OCI-LY1 (cell line): ENCODE results near the gene MOB3A.
"Not testable (repeated sequence)": the region's sequence is repeated elsewhere in the genome, so short reads cannot be mapped to it uniquely, and the experiment has no call there.

ENCODE experiments used
- H2AFZ ChIP-seq: fragments of 200-600 bp; sonication (generic), shearing (Covaris generic); 2 replicates; pipeline ENCODE4 v1.6.0; 2014; ENCODE audit warnings: antibody characterized with exemption, mild to moderate bottlenecking, low read length
- H3F3A ChIP-seq: fragments of 200-600 bp; sonication (generic), shearing (Covaris generic); 2 replicates; pipeline ENCODE4 v1.6.0; 2014; ENCODE audit warnings: mild to moderate bottlenecking, antibody characterized with exemption, low read length, moderate library complexity; ENCODE audit not compliant: insufficient read depth
- H3K27ac ChIP-seq: fragments of 200-600 bp; sonication (generic); 2 replicates; pipeline ENCODE4 v1.5.1; 2014; ENCODE audit warnings: low read length, mixed run types, mild to moderate bottlenecking, low read depth; ENCODE audit not compliant: poor library complexity, severe bottlenecking
- H3K27me3 ChIP-seq: fragments of 200-600 bp; sonication (generic); 2 replicates; pipeline ENCODE4 v1.6.0; 2014; ENCODE audit warnings: antibody characterized with exemption, mild to moderate bottlenecking, low read length, moderate library complexity; ENCODE audit not compliant: insufficient read depth
- H3K36me3 ChIP-seq: fragments of 200-600 bp; sonication (generic); 2 replicates; pipeline ENCODE4 v1.6.1; 2014; ENCODE audit warnings: mild to moderate bottlenecking, antibody characterized with exemption, low read length, moderate library complexity, mixed read lengths; ENCODE audit not compliant: insufficient read depth
- H3K4me1 ChIP-seq: fragments of 200-600 bp; sonication (generic); 2 replicates; pipeline ENCODE4 v1.5.1; 2014; ENCODE audit warnings: mild to moderate bottlenecking, low read length, moderate library complexity; ENCODE audit not compliant: insufficient read depth, severe bottlenecking
- H3K4me2 ChIP-seq: fragments of 200-600 bp; sonication (generic), shearing (Covaris generic); 2 replicates; pipeline ENCODE4 v1.6.1; 2014; ENCODE audit warnings: low read length
- H3K4me3 ChIP-seq: fragments of 200-600 bp; sonication (generic); 2 replicates; pipeline ENCODE4 v1.5.1; 2014; ENCODE audit warnings: low read length, low read depth, mild to moderate bottlenecking, mixed read lengths; ENCODE audit not compliant: poor library complexity, severe bottlenecking
- H3K79me2 ChIP-seq: fragments of 200-600 bp; shearing (Covaris generic); 2 replicates; pipeline ENCODE4 v1.6.1; 2016; ENCODE audit warnings: mixed run types, low read length, mixed read lengths; ENCODE audit not compliant: insufficient read depth
- H3K9ac ChIP-seq: fragments of 200-600 bp; sonication (generic), shearing (Covaris generic); 2 replicates; pipeline ENCODE4 v1.6.1; 2014; ENCODE audit warnings: mild to moderate bottlenecking, low read length, mixed read lengths
- H3K9me2 ChIP-seq: fragments of 200-600 bp; sonication (generic), shearing (Covaris generic); 2 replicates; pipeline ENCODE4 v1.6.1; 2014; ENCODE audit warnings: low read depth, mild to moderate bottlenecking, low read length, mixed read lengths
- H3K9me3 ChIP-seq: fragments of 200-600 bp; shearing (Covaris generic); 2 replicates; pipeline ENCODE4 v1.6.1; 2014; ENCODE audit warnings: low read length, mixed read lengths
- H4K20me1 ChIP-seq: fragments of 200-600 bp; sonication (generic), shearing (Covaris generic); 2 replicates; pipeline ENCODE4 v1.6.0; 2016; ENCODE audit warnings: mild to moderate bottlenecking, low read length; ENCODE audit not compliant: insufficient read depth
- CTCF ChIP-seq: fragments of 200-600 bp; sonication (generic), shearing (Covaris generic); IDR thresholded peaks from 2 replicates; pipeline ENCODE4 v1.5.1; 2017; ENCODE audit warnings: mild to moderate bottlenecking, antibody characterized with exemption, low read length, moderate library complexity, mixed read lengths
- EZH2 ChIP-seq: fragments of 200-600 bp; sonication (generic), shearing (Covaris generic); IDR thresholded peaks from 2 replicates; pipeline ENCODE4 v1.8.0; 2017; ENCODE audit warnings: borderline replicate concordance, mixed run types, mild to moderate bottlenecking, antibody characterized with exemption, low read length, moderate library complexity, mixed read lengths

MOB3A gene

GRCh38 chr19:2129892-2130770, 34.0 kb upstream of the MOB3A start:
- Histone ChIP-seq H3K27ac (no peak overlapping the region), H3K9ac (no peak overlapping the region), H3K79me2 (no peaks in the 10 kb centered on the region), H3F3A (no peaks in the 10 kb centered on the region), H3K9me2 (no peaks in the 10 kb centered on the region), H3K27me3 (no peaks in the 10 kb centered on the region), H2AFZ (no peak overlapping the region), H3K4me3 (no peak overlapping the region), H4K20me1 (no peaks in the 10 kb centered on the region), H3K36me3 (peaks cover 20% of the 10 kb centered on the region), H3K9me3 (no peaks in the 10 kb centered on the region), H3K4me2 (no peak overlapping the region), H3K4me1 (no peaks in the 10 kb centered on the region)
- TF ChIP-seq CTCF (no peak), EZH2 (no peak)

GRCh38 chr19:2129486-2129885, 33.4 kb upstream of the MOB3A start:
- Histone ChIP-seq H3K4me2 (no peak overlapping the region), H2AFZ (no peak overlapping the region), H3K4me3 (no peak overlapping the region), H3K27ac (no peak overlapping the region), H4K20me1 (no peaks in the 10 kb centered on the region), H3K36me3 (peaks cover 20% of the 10 kb centered on the region), H3K9me3 (no peaks in the 10 kb centered on the region), H3K9me2 (no peaks in the 10 kb centered on the region), H3F3A (no peaks in the 10 kb centered on the region), H3K27me3 (no peaks in the 10 kb centered on the region), H3K9ac (no peak overlapping the region), H3K4me1 (no peaks in the 10 kb centered on the region), H3K79me2 (no peaks in the 10 kb centered on the region)
- TF ChIP-seq CTCF (no peak), EZH2 (no peak)

DNA sequence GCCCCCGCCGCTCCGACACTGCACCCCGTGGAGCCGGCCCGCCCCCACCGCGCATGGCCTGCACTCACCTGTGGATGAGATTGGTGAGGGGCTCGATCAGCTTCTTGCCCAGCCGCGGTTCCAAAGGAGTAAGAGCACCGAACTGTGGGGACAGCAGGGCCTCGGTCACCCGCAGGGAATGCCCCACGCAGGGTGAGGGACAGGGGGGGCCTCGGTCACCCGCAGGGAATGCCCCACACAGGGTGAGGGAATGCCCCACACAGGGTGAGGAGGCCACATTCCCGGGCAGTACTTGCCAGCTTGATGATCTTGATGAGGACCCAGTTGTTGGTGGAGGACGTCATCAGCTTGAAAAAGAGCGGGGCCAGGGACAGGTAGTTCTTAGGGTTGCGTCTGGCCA, 32.9 kb upstream of the MOB3A start:
- TF ChIP-seq EZH2: no peak
- TF ChIP-seq CTCF: no peak
- H3K9ac ChIP-seq: no peak overlapping the region
- no peaks in the 10 kb centered on the region for H3K9me3 ChIP-seq
- H4K20me1 ChIP-seq: no peaks in the 10 kb centered on the region
- H3K4me3 ChIP-seq: no peak overlapping the region
- H3K27me3 ChIP-seq: no peaks in the 10 kb centered on the region
- H3K36me3 ChIP-seq: peaks cover 20% of the 10 kb centered on the region
- H3K27ac ChIP-seq: no peak overlapping the region
- no peak overlapping the region for H2AFZ ChIP-seq
- H3K4me2 ChIP-seq: no peak overlapping the region
- no peaks in the 10 kb centered on the region for H3K4me1 ChIP-seq
- no peaks in the 10 kb centered on the region for H3K79me2 ChIP-seq
- H3K9me2 ChIP-seq: no peaks in the 10 kb centered on the region
- no peaks in the 10 kb centered on the region for H3F3A ChIP-seq

GRCh38 chr19:2128252-2128651, 32.1 kb upstream of the MOB3A start:
- H3K4me3 ChIP-seq, H3K27ac ChIP-seq, H3K9me2 ChIP-seq, H3F3A ChIP-seq, H3K9ac ChIP-seq, H3K4me2 ChIP-seq, H3K79me2 ChIP-seq, H2AFZ ChIP-seq, H3K4me1 ChIP-seq, H3K27me3 ChIP-seq, H4K20me1 ChIP-seq, H3K9me3 ChIP-seq: not testable (repeated sequence)
- peaks cover 20% of the 10 kb centered on the region for H3K36me3 ChIP-seq
